IPS-11a (cell line): ENCODE data around the gene APOBEC4.
"Not testable (repeated sequence)": the region's sequence is repeated elsewhere in the genome, so short reads cannot be mapped to it uniquely, and the experiment has no call there.

Source experiments
- H3K4me3 ChIP-seq: one replicate; pipeline ENCODE4 v1.5.1; 2013; ENCODE audit warnings: low read depth, low read length, control low read depth

APOBEC4 gene

GRCh38 chr1:183652547-183653461, at the start of gene APOBEC4:
Gene APOBEC4, minus strand, starts transcription at chr1:183653316. Its CDS starts 4,535 bp downstream, at chr1:183648781.
- H3K4me3 ChIP-seq: no peak within 1 kb of the TSS

- H3K4me3 ChIP-seq: no peak overlapping the region
These were observed 49.7 kb upstream of the APOBEC4 start for GRCh38 chr1:183702813-183703198.

- no peak overlapping the region for H3K4me3 ChIP-seq
These were observed 49.1 kb upstream of the APOBEC4 start for GRCh38 chr1:183702087-183702812.

GRCh38 chr1:183699616-183700160, 46.6 kb upstream of the APOBEC4 start:
- H3K4me3 ChIP-seq: no peak overlapping the region

GRCh38 chr1:183697814-183698590, 44.9 kb upstream of the APOBEC4 start:
- H3K4me3 ChIP-seq: no peak overlapping the region

GRCh38 chr1:183696981-183697380, 43.9 kb upstream of the APOBEC4 start:
- H3K4me3 ChIP-seq: no peak overlapping the region

GRCh38 chr1:183694755-183695154, 41.6 kb upstream of the APOBEC4 start:
- H3K4me3 ChIP-seq: no peak overlapping the region

- H3K4me3 ChIP-seq: no peak overlapping the region
These were observed 41.0 kb upstream of the APOBEC4 start for GRCh38 chr1:183694066-183694465.

GRCh38 chr1:183693521-183693920, 40.4 kb upstream of the APOBEC4 start:
- no peak overlapping the region for H3K4me3 ChIP-seq

- no peak overlapping the region for H3K4me3 ChIP-seq
These were observed 36.7 kb upstream of the APOBEC4 start for GRCh38 chr1:183689762-183690204.

GRCh38 chr1:183688341-183689060, 35.4 kb upstream of the APOBEC4 start:
- no peak overlapping the region for H3K4me3 ChIP-seq

GRCh38 chr1:183687546-183688304, 34.6 kb upstream of the APOBEC4 start:
- no peak overlapping the region for H3K4me3 ChIP-seq

GRCh38 chr1:183686229-183686628, 33.1 kb upstream of the APOBEC4 start:
- H3K4me3 ChIP-seq: no peak overlapping the region

GRCh38 chr1:183685112-183685713, 32.1 kb upstream of the APOBEC4 start:
- H3K4me3 ChIP-seq: no peak overlapping the region

GRCh38 chr1:183679363-183679762, 26.2 kb upstream of the APOBEC4 start:
- H3K4me3 ChIP-seq: not testable (repeated sequence)

GRCh38 chr1:183678819-183679218, 25.7 kb upstream of the APOBEC4 start:
- H3K4me3 ChIP-seq: no peak overlapping the region

- H3K4me3 ChIP-seq: no peak overlapping the region
These were observed 23.6 kb upstream of the APOBEC4 start for GRCh38 chr1:183676586-183677189.

GRCh38 chr1:183675883-183676585, 22.9 kb upstream of the APOBEC4 start:
- H3K4me3 ChIP-seq: no peak overlapping the region
